Measurements from ENCODE around the gene MDC1. TPM values are rescaled to one million over a fixed set of nuclear protein-coding genes. Genes with fewer than 3 reads are reported as not detected.
"Not testable (repeated sequence)": the region's sequence is repeated elsewhere in the genome, so short reads cannot be mapped to it uniquely, and the experiment has no call there.

MDC1 gene
- total RNA-seq, 2 experiments from 2014 or later = 67.4 to 83.9 TPM

GRCh38 chr6:30726506-30727413 lies 9.7 kb upstream of the MDC1 start:
- H3K9me3 Mint-ChIP-seq (ENCODE audit: low read depth) = no peaks in the 10 kb centered on the region
- no peaks in the 10 kb centered on the region for H3K27me3 Mint-ChIP-seq
- H3K4me3 Mint-ChIP-seq = no peak overlapping the region
- DNase-seq (no peak), ATAC-seq (no peak)
- H3K27ac Mint-ChIP-seq = no peak overlapping the region
- H3K4me1 Mint-ChIP-seq = peaks cover 50% of the 10 kb centered on the region
- CTCF ChIA-PET = interaction anchor here (0.5 to 32.1 kb wide), 6 partner anchors 10 to 360 kb away, joined by 3 to 936 read pairs (median 3); partner anchors contain the start of gene DHX16
- peaks cover 57% of the 10 kb centered on the region for H3K36me3 Mint-ChIP-seq

GRCh38 chr6:30725713-30726505 lies 8.8 kb upstream of the MDC1 start:
- peaks cover 64% of the 10 kb centered on the region for H3K36me3 Mint-ChIP-seq
- H3K27ac Mint-ChIP-seq = peak overlapping the region; percentile 52
- no peak for ATAC-seq
- peaks cover 45% of the 10 kb centered on the region for H3K4me1 Mint-ChIP-seq
- no peaks in the 10 kb centered on the region for H3K27me3 Mint-ChIP-seq
- no peaks in the 10 kb centered on the region for H3K9me3 Mint-ChIP-seq (ENCODE audit: low read depth)
- no peak overlapping the region for H3K4me3 Mint-ChIP-seq
- CTCF ChIA-PET = interaction anchor here (0.5 to 32.1 kb wide), 6 partner anchors 51 to 361 kb away, joined by 3 to 936 read pairs (median 3); partner anchors contain the start of gene DHX16
- DNase-seq = no peak

GRCh38 chr6:30724906-30725667 lies 8.0 kb upstream of the MDC1 start:
- CTCF ChIA-PET = interaction anchor here (0.9 to 32.1 kb wide), 5 partner anchors 14 to 184 kb away, joined by 3 to 936 read pairs (median 3); partner anchors contain the start of gene DHX16
- H3K36me3 Mint-ChIP-seq = peaks cover 63% of the 10 kb centered on the region
- H3K4me3 Mint-ChIP-seq = peak overlapping the region; percentile 42
- no peaks in the 10 kb centered on the region for H3K27me3 Mint-ChIP-seq
- ATAC-seq (no peak), DNase-seq (no peak)
- H3K27ac Mint-ChIP-seq = peak overlapping the region; percentile 63
- peaks cover 37% of the 10 kb centered on the region for H3K4me1 Mint-ChIP-seq
- H3K9me3 Mint-ChIP-seq (ENCODE audit: low read depth) = no peaks in the 10 kb centered on the region

GRCh38 chr6:30723843-30724741 lies 7.0 kb upstream of the MDC1 start:
- not testable (repeated sequence) for DNase-seq; H3K27me3 Mint-ChIP-seq; H3K9me3 Mint-ChIP-seq (ENCODE audit: low read depth); ATAC-seq
- H3K4me1 Mint-ChIP-seq = peaks cover 38% of the 10 kb centered on the region
- peaks cover 62% of the 10 kb centered on the region for H3K36me3 Mint-ChIP-seq
- H3K27ac Mint-ChIP-seq = peak overlapping the region; percentile 95
- CTCF ChIA-PET = interaction anchor here (1.4 to 32.1 kb wide), 11 partner anchors 7 to 242 kb away, joined by 3 to 936 read pairs (median 19); partner anchors contain the start of gene DHX16
- H3K4me3 Mint-ChIP-seq = peak overlapping the region; percentile 99

GRCh38 chr6:30723159-30723842 lies 6.2 kb upstream of the MDC1 start:
- not testable (repeated sequence) for ATAC-seq; H3K27me3 Mint-ChIP-seq; H3K9me3 Mint-ChIP-seq (ENCODE audit: low read depth); DNase-seq
- H3K27ac Mint-ChIP-seq = peak overlapping the region; percentile 95
- H3K4me1 Mint-ChIP-seq = peaks cover 45% of the 10 kb centered on the region
- peaks cover 62% of the 10 kb centered on the region for H3K36me3 Mint-ChIP-seq
- H3K4me3 Mint-ChIP-seq = peak overlapping the region; percentile 99
- CTCF ChIA-PET = interaction anchor here (0.7 to 32.1 kb wide), 18 partner anchors 8 to 364 kb away, joined by 3 to 936 read pairs (median 14); partner anchors contain the start of genes DHX16, FLOT1, MRPS18B and PPP1R10

GRCh38 chr6:30722280-30723112 lies 5.4 kb upstream of the MDC1 start:
- H3K27ac Mint-ChIP-seq = peak overlapping the region; percentile 95
- CTCF ChIA-PET = interaction anchor here (0.5 to 32.1 kb wide), 27 partner anchors 9 to 365 kb away, joined by 3 to 936 read pairs (median 6); partner anchors contain the start of genes DHX16, FLOT1, MRPS18B and NRM
- H3K4me3 Mint-ChIP-seq = peak overlapping the region; percentile 99
- DNase-seq (peak; percentile 89), ATAC-seq (no peak)
- peaks cover 47% of the 10 kb centered on the region for H3K4me1 Mint-ChIP-seq
- no peaks in the 10 kb centered on the region for H3K9me3 Mint-ChIP-seq (ENCODE audit: low read depth)
- no peaks in the 10 kb centered on the region for H3K27me3 Mint-ChIP-seq
- H3K36me3 Mint-ChIP-seq = peaks cover 60% of the 10 kb centered on the region

- ATAC-seq = not testable (repeated sequence)
- peak; percentile 57 for DNase-seq
- CTCF ChIA-PET = interaction anchor here (0.5 to 32.1 kb wide), 25 partner anchors 9 to 365 kb away, joined by 3 to 936 read pairs (median 7); partner anchors contain the start of genes DHX16, FLOT1, MRPS18B and NRM
Measured at GRCh38 chr6:30722025-30722279, 4.9 kb upstream of the MDC1 start.

GRCh38 chr6:30721198-30722024 lies 4.3 kb upstream of the MDC1 start:
- peak overlapping the region; percentile 99 for H3K4me3 Mint-ChIP-seq
- peaks cover 55% of the 10 kb centered on the region for H3K4me1 Mint-ChIP-seq
- peak overlapping the region; percentile 95 for H3K27ac Mint-ChIP-seq
- H3K36me3 Mint-ChIP-seq = peaks cover 64% of the 10 kb centered on the region
- CTCF ChIA-PET = interaction anchor here (0.8 to 32.1 kb wide), 22 partner anchors 9 to 239 kb away, joined by 3 to 936 read pairs (median 8); partner anchors contain the start of genes DHX16, FLOT1, MRPS18B and NRM
- H3K27me3 Mint-ChIP-seq = no peaks in the 10 kb centered on the region
- H3K9me3 Mint-ChIP-seq (ENCODE audit: low read depth) = no peaks in the 10 kb centered on the region
- peak; percentile 93 for DNase-seq
- peak; percentile 24 for ATAC-seq

More at GRCh38 chr6:30722025-30722279, 4.9 kb upstream of the MDC1 start:
- Mint-ChIP-seq H3K36me3 (peaks cover 63% of the 10 kb centered on the region), H3K4me1 (peaks cover 50% of the 10 kb centered on the region), H3K27ac (peak overlapping the region; percentile 95), H3K4me3 (peak overlapping the region; percentile 99)
- not testable (repeated sequence) for H3K27me3 Mint-ChIP-seq; H3K9me3 Mint-ChIP-seq (ENCODE audit: low read depth)

- no peak for ATAC-seq
- CTCF ChIA-PET = interaction anchor here (0.7 to 32.1 kb wide), 13 partner anchors 8 to 180 kb away, joined by 3 to 936 read pairs (median 16); partner anchors contain the start of genes DHX16 and FLOT1
- H3K27ac Mint-ChIP-seq = peak overlapping the region; percentile 95
- H3K36me3 Mint-ChIP-seq = peaks cover 64% of the 10 kb centered on the region
- peaks cover 58% of the 10 kb centered on the region for H3K4me1 Mint-ChIP-seq
- no peaks in the 10 kb centered on the region for H3K9me3 Mint-ChIP-seq (ENCODE audit: low read depth)
- H3K27me3 Mint-ChIP-seq = no peaks in the 10 kb centered on the region
- peak overlapping the region; percentile 99 for H3K4me3 Mint-ChIP-seq
- peak; percentile 86 for DNase-seq
Measured at GRCh38 chr6:30720738-30721197, 3.7 kb upstream of the MDC1 start.

All from activated CD8-positive, alpha-beta memory T cell treated with anti-CD3 and anti-CD28 coated beads, Interleukin-2, amount 10 ng/mL, durations not matched to agents 7 days and 5 days (primary cell).